Prostate gland (tissue), 2 donors: ENCODE measurements around the gene HKDC1.

Experiments
- CTCF ChIP-seq, 4 experiments: fragments of 200-600 bp in 2 of 4; fragments of 450-650 bp in 2 of 4; sonication (generic) in 2 of 4; IDR thresholded peaks; 1 replicate in 3 of 4; 2 replicates in 1 of 4; pipeline ENCODE4 v1.5.1; 2016 to 2019; ENCODE audit warnings: antibody characterized with exemption in 4 of 4, mild to moderate bottlenecking in 2 of 4, moderate library complexity in 2 of 4
- POLR2AphosphoS5 ChIP-seq: sonication (generic); formaldehyde crosslinking; IDR thresholded peaks from one replicate; pipeline ENCODE4 v1.6.1; 2017; ENCODE audit warnings: antibody characterized with exemption

GRCh38 chr10:69246036-69246435 is 25.9 kb downstream of the HKDC1 start:
- TF ChIP-seq CTCF (IDR thresholded peaks at IDR 0.05) (no peak), POLR2AphosphoS5 (no peak)
